Activated CD8-positive, alpha-beta memory T cell treated with anti-CD3 and anti-CD28 coated beads, Interleukin-2, amount 50 U/mL, for 1 hour (primary cell): ENCODE results near the gene MYMX.

Experiments used
- DNase-seq: peaks from one replicate; pipeline ENCODE4 v3.0.0-alpha.2; 2020; ENCODE audit errors: extremely low read depth

The MYMX gene

DNA sequence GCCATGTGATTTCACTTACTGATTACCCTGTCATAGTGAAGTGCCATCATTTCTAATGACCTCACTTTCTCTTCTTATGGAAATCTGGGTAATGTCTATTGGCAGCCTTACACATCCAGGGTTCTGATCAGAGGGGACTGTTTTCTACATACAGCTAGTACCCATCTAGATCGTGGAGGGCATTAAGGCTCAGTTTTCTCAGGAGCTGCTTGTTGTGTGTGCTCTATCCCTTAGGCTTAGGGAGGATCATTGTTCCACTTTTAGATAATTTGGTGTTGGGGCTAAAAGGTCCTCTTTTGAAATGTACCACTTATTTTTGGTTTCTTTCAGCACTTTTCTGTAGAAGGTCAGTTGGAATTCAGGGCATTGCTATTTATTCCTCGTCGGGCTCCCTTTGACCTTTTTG, 34.0 kb downstream of the MYMX start:
- DNase-seq, result no peak

DNA sequence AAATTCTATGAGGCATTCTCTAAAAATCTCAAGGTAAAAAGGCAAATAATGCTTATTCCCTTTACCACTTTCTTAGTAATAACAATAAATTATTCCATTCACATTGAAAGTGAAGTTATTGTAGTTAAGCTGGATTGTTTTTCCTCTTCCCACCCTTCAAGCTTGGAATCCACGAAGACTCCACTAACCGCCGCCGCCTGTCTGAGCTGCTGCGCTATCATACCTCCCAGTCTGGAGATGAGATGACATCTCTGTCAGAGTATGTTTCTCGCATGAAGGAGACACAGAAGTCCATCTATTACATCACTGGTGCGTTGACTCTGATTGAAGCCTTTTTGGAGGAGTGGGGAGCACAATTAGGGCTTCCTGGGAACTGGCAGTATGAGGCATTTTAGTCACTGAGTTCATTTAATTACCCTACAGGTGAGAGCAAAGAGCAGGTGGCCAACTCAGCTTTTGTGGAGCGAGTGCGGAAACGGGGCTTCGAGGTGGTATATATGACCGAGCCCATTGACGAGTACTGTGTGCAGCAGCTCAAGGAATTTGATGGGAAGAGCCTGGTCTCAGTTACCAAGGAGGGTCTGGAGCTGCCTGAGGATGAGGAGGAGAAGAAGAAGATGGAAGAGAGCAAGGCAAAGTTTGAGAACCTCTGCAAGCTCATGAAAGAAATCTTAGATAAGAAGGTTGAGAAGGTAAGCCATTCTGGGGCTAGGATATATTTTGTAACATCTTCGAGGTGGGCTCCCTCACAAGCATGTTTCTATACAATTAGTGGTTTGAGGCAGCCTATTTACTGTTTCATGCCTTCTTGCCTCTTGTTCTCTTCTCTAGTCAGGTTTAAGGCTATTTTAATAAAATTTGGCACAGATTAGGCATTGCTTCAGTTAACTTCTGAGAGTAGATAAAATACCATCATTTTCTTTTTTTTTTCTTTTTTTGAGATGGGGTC, 35.1 kb downstream of the MYMX start:
- DNase-seq, result no peak

GRCh38 chr6:44253307-44254101, 36.8 kb downstream of the MYMX start:
- no peak for DNase-seq

DNA sequence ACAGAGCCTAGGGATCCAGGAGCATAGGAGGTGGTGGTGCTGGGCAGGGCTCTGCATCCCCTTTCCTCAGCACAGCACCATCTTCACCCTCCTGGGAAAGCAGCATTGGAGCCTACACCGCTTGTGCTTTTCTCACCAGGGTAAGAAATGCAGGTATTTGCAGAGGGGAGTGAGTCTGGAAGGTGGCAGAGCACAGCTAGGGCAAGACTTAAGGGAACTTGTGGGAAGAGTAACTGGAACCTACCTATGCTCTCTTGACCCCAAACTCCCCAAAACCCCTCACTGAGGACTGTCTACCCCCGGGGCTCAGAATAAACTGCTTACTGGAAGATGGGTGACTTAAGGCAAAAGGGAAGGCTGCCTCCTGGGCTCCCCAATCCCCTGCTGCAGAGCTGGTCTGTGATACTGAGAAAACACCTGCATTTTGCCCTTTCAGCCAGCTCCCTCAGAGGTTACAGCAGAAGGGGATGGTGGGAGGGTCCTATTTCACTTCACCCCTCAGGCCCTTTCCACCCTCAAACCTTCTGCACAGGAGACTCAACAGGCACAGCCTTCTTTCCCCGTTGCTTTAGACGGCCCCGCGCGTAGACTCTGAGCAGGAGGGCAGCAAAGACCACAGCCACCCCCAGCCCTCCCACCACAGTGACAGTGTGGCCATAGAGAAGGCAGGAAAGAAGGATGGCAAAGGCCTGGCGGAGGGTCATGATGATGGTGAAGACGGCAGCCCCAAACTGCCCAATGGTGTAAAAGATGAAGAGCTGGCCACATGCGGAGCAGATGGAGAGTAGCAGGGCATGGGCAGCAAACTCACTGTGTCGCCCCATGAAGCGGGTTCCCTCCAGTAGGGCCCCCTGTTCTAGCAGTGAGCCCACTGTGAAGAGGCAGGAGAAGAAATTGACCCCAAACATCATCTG, 37.7 kb downstream of the MYMX start:
- no peak for DNase-seq

DNA sequence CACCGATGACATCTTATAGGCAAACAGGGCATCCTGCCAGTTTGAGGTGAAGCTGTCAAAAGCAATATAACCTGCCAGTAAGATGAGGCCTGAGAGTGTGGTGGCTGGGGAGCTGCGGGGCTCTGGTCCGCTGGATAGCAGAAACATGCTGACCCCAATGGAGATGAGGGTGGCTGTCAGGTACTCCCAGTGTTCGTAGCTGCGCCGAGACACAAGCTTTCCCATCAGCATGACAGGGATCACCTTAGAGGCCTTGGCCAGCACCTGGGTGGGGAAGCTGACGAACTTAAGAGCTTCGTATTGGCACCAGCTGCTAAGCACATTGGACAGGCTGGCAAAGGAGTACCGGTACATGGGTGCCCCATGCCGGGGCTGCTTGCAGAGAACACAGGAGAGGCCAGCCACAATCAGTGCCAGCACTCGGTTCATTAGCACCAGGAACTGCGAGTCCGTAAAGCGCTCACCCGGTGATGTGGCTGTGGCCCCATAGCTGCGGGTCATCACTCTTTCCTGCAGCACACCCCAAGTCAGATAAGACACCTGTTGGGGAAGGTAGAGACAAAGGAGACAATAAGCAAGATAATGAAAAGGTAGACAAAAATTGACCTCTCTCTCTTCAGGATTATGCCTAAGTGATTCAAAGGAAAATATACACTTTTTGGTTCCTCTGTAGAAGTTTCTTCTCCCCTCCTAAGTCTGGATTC, 38.5 kb downstream of the MYMX start:
- no peak for DNase-seq

GRCh38 chr6:44255871-44256774, 39.4 kb downstream of the MYMX start:
- no peak for DNase-seq

GRCh38 chr6:44256775-44257024, 40.0 kb downstream of the MYMX start:
- no peak for DNase-seq

GRCh38 chr6:44257025-44257752, 40.5 kb downstream of the MYMX start, which contains the start of gene SLC35B2:
Gene SLC35B2 (minus strand): TSS chr6:44257528. CDS start chr6:44257410, 118 bp downstream.
- DNase-seq, result no peak

- DNase-seq, result no peak
Measured at GRCh38 chr6:44257753-44258324, 41.1 kb downstream of the MYMX start.

- DNase-seq, result no peak
Measured at GRCh38 chr6:44258325-44258863, 41.7 kb downstream of the MYMX start.

GRCh38 chr6:44258921-44259320, 42.2 kb downstream of the MYMX start:
- DNase-seq, result no peak

DNA sequence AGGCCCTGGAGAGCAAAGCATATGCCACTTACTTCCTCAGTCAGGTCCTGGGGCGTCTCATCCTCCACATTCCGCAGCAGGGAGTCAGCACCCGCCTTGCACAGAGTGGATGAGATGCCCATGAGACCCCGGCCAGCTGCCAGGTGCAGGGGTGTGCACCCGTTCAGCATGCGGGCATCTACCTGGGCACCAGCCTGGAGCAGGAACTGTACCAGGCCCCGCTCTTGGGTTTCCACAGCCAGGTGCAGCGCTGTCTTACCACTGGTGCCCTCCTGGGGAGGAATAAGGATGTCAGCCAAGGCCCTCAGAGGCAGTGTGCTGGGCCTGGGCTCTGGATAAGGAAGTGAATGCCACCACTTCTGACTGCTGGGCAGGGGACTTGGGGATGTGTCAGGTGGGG, 43.3 kb downstream of the MYMX start:
- no peak for DNase-seq

DNA sequence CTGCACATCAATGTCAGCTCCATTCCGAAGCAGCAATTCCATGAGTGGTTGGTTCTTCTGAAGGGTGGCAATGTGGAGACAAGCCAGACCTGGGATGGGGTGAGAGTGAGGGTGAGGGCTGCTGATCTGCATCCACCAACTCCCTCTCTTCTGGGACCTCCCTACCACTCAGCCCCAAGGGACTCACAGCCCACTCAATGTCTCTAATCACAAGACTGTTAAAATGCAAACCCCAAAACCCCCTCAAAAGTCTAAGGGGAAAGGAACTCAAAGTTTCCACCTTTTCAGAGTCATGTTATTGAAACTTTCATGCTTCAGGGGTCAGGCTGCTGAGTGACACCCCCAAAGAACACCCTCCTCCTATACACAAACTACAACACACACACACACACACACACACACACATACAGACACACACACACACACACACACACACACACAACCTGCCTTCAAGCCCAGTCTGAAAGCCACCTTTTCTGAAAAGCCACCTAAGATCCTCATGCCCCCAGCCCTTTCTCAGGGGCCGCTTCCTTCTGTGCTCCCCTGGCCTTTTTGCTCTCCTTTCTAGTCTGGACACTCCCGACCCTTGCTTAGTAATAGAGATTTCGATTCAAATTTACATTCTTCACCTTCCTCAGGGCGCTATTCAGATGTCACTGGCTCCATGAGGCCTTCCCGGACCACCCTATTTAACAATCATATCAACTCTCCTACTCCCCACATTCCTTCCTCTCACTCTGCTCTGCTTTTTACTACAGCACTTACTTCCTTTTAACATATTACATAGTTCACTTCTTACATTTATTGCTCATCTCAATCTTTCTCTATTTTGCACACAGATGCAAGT, 43.9 kb downstream of the MYMX start:
- no peak for DNase-seq

DNA sequence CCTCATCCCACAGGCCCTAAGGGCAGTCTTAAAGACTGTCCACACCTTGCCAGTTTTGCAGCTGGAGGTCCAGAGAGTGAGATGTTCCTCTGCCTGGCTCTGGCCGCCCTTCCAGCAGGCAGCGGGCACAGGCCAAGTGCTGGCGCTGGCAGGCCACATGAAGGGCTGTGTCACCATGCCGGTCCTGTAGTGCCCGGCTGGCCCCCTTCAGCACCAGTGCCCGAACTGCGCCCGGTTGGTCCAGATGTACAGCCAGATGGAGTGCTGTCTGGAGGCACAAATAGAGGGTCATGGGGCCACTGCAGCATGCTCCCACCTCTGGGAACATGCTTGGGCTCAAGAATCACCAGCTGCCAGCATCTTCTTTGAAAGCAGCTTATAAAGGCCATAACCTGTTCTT, 44.9 kb downstream of the MYMX start:
- no peak for DNase-seq

GRCh38 chr6:44262467-44263353, 46.0 kb downstream of the MYMX start:
- DNase-seq, result no peak

- no peak for DNase-seq
Measured at GRCh38 chr6:44263354-44264100, 46.8 kb downstream of the MYMX start.
